Vagina (tissue), 2 donors: ENCODE data around the gene ZFYVE21.

Experiments used
- POLR2A ChIP-seq, 2 donors: fragments of 450-650 bp; IDR thresholded peaks; one replicate each; pipeline ENCODE4 v1.6.1; 2017; ENCODE audit warnings: antibody characterized with exemption in 2 of 2, mild to moderate bottlenecking in 2 of 2, moderate library complexity in 2 of 2
- POLR2AphosphoS5 ChIP-seq, 2 donors: sonication (generic); formaldehyde crosslinking; IDR thresholded peaks; one replicate each; pipeline ENCODE4 v1.9.0; 2017; ENCODE audit warnings: antibody characterized with exemption in 2 of 2, mild to moderate bottlenecking in 2 of 2, low read depth in 1 of 2; ENCODE audit not compliant: insufficient read depth in 1 of 2
- TF ChIP-seq, protein P1 (sequence below), 3 experiments: fragments of 450-650 bp in 2 of 3; fragments of 200-600 bp in 1 of 3; sonication (generic) in 1 of 3; IDR thresholded peaks; one replicate each; pipeline ENCODE4 v1.5.1; 2017 to 2019; ENCODE audit warnings: antibody characterized with exemption in 3 of 3, mild to moderate bottlenecking in 2 of 3, moderate library complexity in 2 of 3

DNA sequence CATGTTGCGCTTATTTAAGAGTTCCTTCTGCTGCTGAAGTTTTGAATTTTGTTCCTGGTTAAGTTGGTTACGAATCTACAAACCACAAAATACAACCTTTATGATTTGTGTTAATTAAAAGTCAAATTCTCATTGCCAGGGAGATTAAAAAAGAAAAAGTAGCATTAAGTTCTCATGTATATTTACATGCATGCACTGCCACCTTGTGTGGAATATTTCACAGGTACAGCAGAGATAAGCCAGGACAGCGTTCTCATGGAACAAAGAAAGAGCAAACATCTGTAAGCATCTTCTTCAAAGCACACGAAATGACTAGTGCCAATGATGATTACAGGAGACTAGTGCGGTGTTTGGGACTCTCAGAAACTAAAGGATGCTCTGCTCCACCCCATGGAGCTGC is 34.2 kb downstream of the ZFYVE21 start:
- TF ChIP-seq, protein P1, sequence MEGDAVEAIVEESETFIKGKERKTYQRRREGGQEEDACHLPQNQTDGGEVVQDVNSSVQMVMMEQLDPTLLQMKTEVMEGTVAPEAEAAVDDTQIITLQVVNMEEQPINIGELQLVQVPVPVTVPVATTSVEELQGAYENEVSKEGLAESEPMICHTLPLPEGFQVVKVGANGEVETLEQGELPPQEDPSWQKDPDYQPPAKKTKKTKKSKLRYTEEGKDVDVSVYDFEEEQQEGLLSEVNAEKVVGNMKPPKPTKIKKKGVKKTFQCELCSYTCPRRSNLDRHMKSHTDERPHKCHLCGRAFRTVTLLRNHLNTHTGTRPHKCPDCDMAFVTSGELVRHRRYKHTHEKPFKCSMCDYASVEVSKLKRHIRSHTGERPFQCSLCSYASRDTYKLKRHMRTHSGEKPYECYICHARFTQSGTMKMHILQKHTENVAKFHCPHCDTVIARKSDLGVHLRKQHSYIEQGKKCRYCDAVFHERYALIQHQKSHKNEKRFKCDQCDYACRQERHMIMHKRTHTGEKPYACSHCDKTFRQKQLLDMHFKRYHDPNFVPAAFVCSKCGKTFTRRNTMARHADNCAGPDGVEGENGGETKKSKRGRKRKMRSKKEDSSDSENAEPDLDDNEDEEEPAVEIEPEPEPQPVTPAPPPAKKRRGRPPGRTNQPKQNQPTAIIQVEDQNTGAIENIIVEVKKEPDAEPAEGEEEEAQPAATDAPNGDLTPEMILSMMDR (IDR thresholded peaks at IDR 0.05), result no peak
- no peak for TF ChIP-seq POLR2A (IDR thresholded peaks at IDR 0.05)
- no peak for TF ChIP-seq POLR2AphosphoS5 (IDR thresholded peaks at IDR 0.05; ENCODE audit: insufficient read depth in 1 of 2, low read depth in 1 of 2)
